Testis (tissue), 3 donors: Measurements from ENCODE around the gene TMEM179B. TPM values are rescaled to one million over a fixed set of nuclear protein-coding genes. Genes with fewer than 3 reads are reported as not detected.
"Not testable (repeated sequence)": the region's sequence is repeated elsewhere in the genome, so short reads cannot be mapped to it uniquely, and the experiment has no call there.

Experiments used
- DNase-seq: peaks from one replicate; pipeline ENCODE4 v3.0.0-alpha.2; 2019
- H3K27ac ChIP-seq, 2 donors: fragments of 200-600 bp; sonication (generic); one replicate each; pipeline ENCODE4 v1.5.1; 2019
- H3K27me3 ChIP-seq: fragments of 200-600 bp; sonication (generic); one replicate; pipeline ENCODE4 v1.5.1; 2019
- H3K36me3 ChIP-seq: fragments of 200-600 bp; sonication (generic); one replicate; pipeline ENCODE4 v1.5.1; 2017; ENCODE audit warnings: low read depth; ENCODE audit errors: missing control alignments
- H3K4me1 ChIP-seq: fragments of 200-600 bp; sonication (generic); one replicate; pipeline ENCODE4 v1.5.1; 2019
- H3K4me3 ChIP-seq, 2 donors: fragments of 200-600 bp; sonication (generic); one replicate each; pipeline ENCODE4 v1.5.1; 2017 to 2019
- H3K9me3 ChIP-seq: fragments of 200-600 bp; sonication (generic); one replicate; pipeline ENCODE4 v1.5.1; 2017
- POLR2A ChIP-seq: fragments of 450-650 bp; IDR thresholded peaks from one replicate; pipeline ENCODE4 v1.6.1; 2017; ENCODE audit warnings: antibody characterized with exemption, mild to moderate bottlenecking, moderate library complexity
- WGBS, 2 donors: methylation state at CpG; one replicate each; pipeline ENCODE4 v1.1.5; 2018; 5-methylcytosine and 5-hydroxymethylcytosine counted together
- intact Hi-C: fragments of 100-400 bp; cut with DNase I; formaldehyde crosslinking; loops from one replicate; pipeline ENCODE4 v1.15.1; 2023; ENCODE audit warnings: low total_unique reads
- polyA plus RNA-seq: library from polyadenylated mRNA; stranded (reverse); fragments of 350-450 nt; fragmentation: Illumina TruSeq; extraction: RNeasy Lipid Tissue Mini Kit (QIAGEN cat#74804); gene quantifications from one replicate; pipeline ENCODE4 v1.2.3, GENCODE V29; 2014; ENCODE audit warnings: low read depth, low replicate concordance; ENCODE audit not compliant: insufficient read depth
- total RNA-seq, 2 donors: library from RNA; depleted of rRNA; stranded (reverse); fragments of >200 nt; gene quantifications; one replicate each; pipeline ENCODE4 v1.2.3, GENCODE V29; 2016
- TF ChIP-seq, protein P1 (sequence below), 3 experiments: fragments of 450-650 bp in 2 of 3; fragments of 200-600 bp in 1 of 3; sonication (generic) in 1 of 3; IDR thresholded peaks; one replicate each; pipeline ENCODE4 v1.5.1; 2016 to 2019; ENCODE audit warnings: antibody characterized with exemption in 3 of 3, mild to moderate bottlenecking in 2 of 3, moderate library complexity in 1 of 3

Gene TMEM179B
- total and polyA plus RNA-seq, 3 donors from 2014 or later, result 87.0 to 124 (median 119) TPM

DNA sequence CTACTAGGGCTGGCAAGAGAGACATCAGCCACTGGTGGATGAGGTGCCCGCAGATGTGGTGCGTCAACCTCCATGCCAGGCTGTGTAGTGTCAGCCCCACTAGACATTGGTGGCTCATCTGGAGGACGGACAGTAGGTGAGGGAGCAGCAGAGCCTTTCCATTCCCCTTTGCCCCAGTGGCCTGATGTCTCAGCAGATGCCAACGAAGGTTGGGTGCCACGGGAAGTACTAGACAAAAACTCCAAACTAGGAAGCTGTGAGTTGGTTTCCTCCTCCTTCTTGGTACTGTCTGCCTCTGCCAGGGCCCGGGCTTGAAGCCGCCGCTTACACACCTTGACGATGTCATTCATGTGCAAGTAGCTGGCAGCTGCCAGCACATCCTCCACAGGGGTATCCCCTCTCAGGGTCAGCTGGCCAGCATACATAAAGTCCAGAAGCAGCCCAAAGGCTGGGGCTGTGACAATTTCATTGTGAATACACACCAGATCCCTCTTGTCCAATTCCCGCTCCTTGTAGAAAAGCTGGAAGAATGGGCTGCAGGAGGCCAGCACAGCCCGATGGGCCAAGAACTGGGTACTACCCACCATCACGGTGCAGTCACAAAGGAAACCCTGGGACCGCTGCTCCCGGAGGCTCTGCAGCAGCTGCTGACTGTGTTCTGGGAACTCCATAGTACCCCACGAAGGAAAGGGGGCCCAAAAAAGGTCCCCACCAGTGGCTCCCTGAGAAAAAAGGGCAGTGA is 34.0 kb upstream of the TMEM179B start:
- Histone ChIP-seq H3K4me3 (peak overlapping the region; percentile 73 to 80), H3K4me1 (peaks cover 7% of the 10 kb centered on the region), H3K27ac (peak overlapping the region in 1 of 2 donors; percentile 95), H3K36me3 (no peaks in the 10 kb centered on the region), H3K9me3 (no peaks in the 10 kb centered on the region), H3K27me3 (no peaks in the 10 kb centered on the region)
- 70 to 75% methylated on average over 10 to 15 of the region's 15 CpGs for WGBS, 2 donors
- TF ChIP-seq, protein P1, sequence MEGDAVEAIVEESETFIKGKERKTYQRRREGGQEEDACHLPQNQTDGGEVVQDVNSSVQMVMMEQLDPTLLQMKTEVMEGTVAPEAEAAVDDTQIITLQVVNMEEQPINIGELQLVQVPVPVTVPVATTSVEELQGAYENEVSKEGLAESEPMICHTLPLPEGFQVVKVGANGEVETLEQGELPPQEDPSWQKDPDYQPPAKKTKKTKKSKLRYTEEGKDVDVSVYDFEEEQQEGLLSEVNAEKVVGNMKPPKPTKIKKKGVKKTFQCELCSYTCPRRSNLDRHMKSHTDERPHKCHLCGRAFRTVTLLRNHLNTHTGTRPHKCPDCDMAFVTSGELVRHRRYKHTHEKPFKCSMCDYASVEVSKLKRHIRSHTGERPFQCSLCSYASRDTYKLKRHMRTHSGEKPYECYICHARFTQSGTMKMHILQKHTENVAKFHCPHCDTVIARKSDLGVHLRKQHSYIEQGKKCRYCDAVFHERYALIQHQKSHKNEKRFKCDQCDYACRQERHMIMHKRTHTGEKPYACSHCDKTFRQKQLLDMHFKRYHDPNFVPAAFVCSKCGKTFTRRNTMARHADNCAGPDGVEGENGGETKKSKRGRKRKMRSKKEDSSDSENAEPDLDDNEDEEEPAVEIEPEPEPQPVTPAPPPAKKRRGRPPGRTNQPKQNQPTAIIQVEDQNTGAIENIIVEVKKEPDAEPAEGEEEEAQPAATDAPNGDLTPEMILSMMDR (IDR thresholded peaks at IDR 0.05), result no peak
- no peak for TF ChIP-seq POLR2A
- intact Hi-C loops, result no loop called here
- DNase-seq, result no peak

- WGBS, 2 donors, result 1 to 3% methylated on average over 30 to 47 of the region's 47 CpGs
- Histone ChIP-seq H3K9me3 (no peaks in the 10 kb centered on the region), H3K4me1 (peaks cover 7% of the 10 kb centered on the region), H3K36me3 (no peaks in the 10 kb centered on the region), H3K27ac (peak within 1 kb of the TSS; percentile 93 to 95), H3K27me3 (no peaks in the 10 kb centered on the region), H3K4me3 (peak within 1 kb of the TSS; percentile 73 to 80)
- intact Hi-C loops, result no loop called here
- peak; percentile 99 for DNase-seq
- peak; percentile 43 for TF ChIP-seq POLR2A
- TF ChIP-seq, protein P1 (IDR thresholded peaks at IDR 0.05), result no peak
Observed at GRCh38 chr11:62753736-62754603, 33.2 kb upstream of the TMEM179B start, which contains the start of gene ZBTB3. ZBTB3 (minus strand) TSS chr11:62754160; CDS start chr11:62753664, 496 bp downstream.

DNA sequence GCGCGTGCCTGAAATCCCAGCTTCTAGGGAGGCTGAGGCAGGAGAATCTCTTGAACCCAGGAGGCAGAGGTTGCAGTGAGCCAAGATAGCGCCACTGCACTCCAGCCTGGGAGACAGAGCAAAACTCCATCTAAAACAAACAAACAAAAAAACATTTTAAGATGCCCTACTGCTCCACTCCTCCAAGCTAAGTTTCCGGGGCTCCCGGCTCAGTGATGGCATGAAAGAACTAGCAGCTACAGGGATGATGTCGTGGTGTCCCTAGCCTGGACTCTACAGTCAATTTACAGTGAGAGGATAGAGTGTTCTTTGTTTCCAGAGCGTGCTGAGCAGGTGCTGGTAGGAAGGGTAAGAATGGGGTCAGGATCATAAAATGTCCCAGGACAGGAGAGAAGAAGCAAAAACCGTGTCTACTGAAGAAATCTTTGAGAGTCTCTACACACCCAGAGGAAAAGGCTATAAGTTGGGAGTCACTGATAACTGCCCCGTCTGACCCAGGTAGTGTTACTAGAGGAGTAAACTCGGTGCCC is 32.1 kb upstream of the TMEM179B start:
- Histone ChIP-seq H3K27ac (no peak overlapping the region), H3K27me3 (no peaks in the 10 kb centered on the region), H3K36me3 (no peaks in the 10 kb centered on the region), H3K4me1 (peaks cover 7% of the 10 kb centered on the region), H3K9me3 (no peaks in the 10 kb centered on the region), H3K4me3 (peak overlapping the region in 1 of 2 donors; percentile 73)
- WGBS, 2 donors, result 50 to 65% methylated on average over 10 of the region's 10 CpGs
- no peak for DNase-seq
- intact Hi-C loops, result no loop called here
- TF ChIP-seq, protein P1 (IDR thresholded peaks at IDR 0.05), result no peak
- no peak for TF ChIP-seq POLR2A

GRCh38 chr11:62757846-62758788 is 29.1 kb upstream of the TMEM179B start:
- H3K9me3 ChIP-seq, result no peaks in the 10 kb centered on the region
- H3K36me3 ChIP-seq, result no peaks in the 10 kb centered on the region
- TF ChIP-seq, protein P1 (IDR thresholded peaks at IDR 0.05), result no peak
- no peak for TF ChIP-seq POLR2A
- H3K27ac ChIP-seq, result no peak overlapping the region
- no peaks in the 10 kb centered on the region for H3K27me3 ChIP-seq
- WGBS, 2 donors, result 58 to 74% methylated on average over 9 of the region's 9 CpGs
- no peak for DNase-seq
- H3K4me3 ChIP-seq, result no peak overlapping the region
- intact Hi-C loops, result no loop called here
- H3K4me1 ChIP-seq, result peaks cover 13% of the 10 kb centered on the region

GRCh38 chr11:62760867-62761227 is 26.4 kb upstream of the TMEM179B start:
- H3K27me3 ChIP-seq, intact Hi-C loops, DNase-seq, H3K36me3 ChIP-seq, H3K9me3 ChIP-seq: not testable (repeated sequence)
- Histone ChIP-seq H3K27ac (peak overlapping the region in 1 of 2 donors; percentile 60), H3K4me1 (peaks cover 10% of the 10 kb centered on the region), H3K4me3 (peak overlapping the region; percentile 60 to 78)
- WGBS, 2 donors, result 26 to 33% methylated on average over 9 of the region's 9 CpGs
